HG03108 (cell line): ENCODE data around the gene GPHA2.
A peak's percentile ranks its signal among the peaks of the same experiment; 100 is the strongest.

Experiments used
- ATAC-seq: cut with Tn5 transposase; IDR thresholded peaks from one replicate; pipeline ENCODE4 v1.9.1; 2021; ENCODE audit warnings: moderate library complexity; ENCODE audit not compliant: unreplicated experiment

Gene GPHA2

DNA sequence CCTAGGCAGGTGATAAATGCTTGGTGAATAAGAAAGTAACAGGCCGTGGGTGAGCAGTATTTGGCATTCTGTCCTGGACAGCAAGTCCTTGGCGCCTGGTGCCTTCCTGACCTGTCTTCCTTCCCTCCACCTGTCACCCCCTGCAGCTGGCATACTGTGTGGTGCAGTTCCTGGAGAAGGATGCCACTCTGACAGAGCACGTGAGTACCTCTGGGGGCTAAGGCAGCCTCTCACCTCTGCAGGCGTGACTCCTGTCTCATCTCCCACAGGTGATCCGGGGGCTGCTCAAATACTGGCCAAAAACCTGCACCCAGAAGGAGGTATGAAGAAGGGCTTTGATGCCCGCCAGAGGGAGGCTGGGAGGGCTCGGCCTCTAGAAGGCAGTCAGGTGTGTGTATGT lies 4.4 kb downstream of the GPHA2 start:
- ATAC-seq = no peak

DNA sequence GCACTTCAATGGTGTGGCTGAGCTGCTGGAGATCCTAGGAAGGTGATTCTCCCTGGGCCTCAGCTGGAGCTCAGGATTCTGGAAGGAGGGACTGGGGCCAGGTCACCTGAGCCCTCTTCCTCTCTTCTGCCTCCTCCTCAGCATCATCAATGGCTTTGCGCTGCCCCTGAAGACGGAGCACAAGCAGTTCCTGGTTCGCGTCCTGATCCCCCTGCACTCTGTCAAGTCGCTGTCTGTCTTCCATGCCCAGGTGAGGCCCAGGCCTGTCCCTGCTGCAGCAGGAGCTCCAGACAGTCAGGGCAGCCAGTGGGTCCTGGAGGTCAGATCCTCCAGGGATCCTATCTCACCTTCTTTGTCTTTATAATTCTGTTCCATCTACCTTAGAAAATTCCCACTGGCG lies 5.4 kb downstream of the GPHA2 start:
- ATAC-seq = no peak

DNA sequence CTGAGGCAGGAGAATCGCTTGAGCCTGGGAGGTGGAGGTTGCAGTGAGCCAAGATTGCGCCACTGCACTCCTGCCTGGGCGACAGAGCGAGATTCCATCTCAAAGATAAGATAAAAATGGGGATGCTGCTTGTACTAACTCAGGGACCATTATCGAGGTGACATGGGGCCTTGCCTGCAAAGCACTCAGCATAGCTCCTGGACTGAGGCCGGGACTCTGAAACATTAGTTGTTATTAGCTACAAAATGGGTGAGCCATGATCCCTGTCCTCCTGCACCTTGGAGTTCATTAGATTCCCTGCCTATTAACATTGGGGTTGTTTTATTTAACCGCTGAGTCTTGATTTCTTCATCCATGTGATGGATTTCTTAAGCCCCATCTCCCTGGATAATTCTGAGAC lies 6.1 kb downstream of the GPHA2 start:
- ATAC-seq = no peak

DNA sequence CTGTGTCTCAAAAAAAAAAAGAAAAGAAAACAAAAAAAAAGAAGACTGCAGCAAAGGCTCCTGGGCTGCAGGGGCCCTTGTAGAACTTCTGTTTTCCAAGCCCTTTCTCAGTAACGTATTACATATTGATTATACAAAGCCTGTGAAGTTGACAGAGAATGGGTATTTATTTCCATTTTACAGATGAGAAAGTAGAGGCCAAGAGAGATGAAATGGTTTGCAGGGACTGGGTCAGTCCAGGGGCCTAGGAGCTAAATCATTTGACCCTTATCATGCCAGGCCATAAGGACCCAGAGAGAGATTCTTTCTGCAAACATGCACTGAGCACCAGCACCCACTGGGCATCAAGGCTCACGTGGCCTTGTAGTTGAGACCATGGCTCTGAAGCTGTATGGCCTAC lies 6.7 kb downstream of the GPHA2 start:
- ATAC-seq = no peak

DNA sequence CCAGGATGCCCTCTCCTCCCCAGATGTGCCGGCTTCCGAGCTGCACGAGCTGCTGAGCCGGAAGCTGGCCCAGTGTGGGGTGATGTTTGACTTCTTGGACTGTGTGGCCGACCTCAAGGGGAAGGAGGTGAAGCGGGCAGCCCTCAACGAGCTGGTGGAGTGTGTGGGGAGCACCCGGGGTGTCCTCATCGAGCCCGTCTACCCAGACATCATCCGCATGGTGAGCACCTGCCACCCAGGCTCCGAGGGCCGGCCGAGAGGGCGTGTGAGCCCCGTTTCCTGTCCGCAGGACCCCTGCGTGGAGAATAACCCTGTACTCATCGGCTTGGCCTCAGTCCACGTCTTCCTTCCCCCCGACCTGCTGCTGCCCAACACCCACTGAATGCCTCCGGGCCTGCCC lies 9.0 kb downstream of the GPHA2 start:
- ATAC-seq = no peak

DNA sequence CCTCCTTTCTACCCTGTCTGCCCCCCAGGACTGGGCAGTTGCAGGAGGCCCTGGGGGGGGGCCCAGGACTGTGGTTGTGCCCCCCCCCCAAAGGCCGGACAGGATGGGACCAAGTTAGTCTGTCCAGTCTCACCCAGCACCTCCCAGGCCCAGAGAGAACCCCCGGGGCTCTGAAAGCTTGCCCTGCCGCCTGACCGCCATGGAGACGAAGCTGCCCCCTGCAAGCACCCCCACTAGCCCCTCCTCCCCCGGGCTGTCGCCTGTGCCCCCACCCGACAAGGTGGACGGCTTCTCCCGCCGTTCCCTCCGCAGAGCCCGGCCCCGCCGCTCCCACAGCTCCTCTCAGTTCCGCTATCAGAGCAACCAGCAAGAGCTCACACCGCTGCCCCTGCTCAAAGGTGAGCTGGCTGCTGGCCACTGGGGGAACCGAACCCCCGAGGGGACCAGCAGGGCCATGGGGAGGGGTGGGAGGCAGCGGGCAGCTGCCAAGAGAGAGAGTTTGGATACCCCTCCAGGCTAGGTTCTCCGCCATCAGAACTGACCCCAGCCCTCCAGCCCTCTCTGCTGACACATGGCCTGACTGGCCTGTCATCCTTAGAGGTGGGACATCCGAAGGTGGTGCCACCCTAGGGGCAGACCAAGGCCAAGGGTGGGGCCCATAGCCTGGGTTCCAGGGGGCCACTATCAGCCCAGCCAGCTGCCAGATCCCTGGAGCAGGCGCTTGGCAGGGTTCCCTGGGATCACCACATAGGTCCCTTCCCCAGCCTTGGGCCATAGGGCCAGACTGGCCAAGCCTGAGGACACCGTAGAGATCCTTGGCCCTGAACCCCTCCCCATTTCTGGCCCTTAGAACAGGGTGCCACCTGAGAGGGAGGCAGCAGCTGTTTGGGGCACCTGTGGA lies 9.9 kb downstream of the GPHA2 start:
- no peak for ATAC-seq

DNA sequence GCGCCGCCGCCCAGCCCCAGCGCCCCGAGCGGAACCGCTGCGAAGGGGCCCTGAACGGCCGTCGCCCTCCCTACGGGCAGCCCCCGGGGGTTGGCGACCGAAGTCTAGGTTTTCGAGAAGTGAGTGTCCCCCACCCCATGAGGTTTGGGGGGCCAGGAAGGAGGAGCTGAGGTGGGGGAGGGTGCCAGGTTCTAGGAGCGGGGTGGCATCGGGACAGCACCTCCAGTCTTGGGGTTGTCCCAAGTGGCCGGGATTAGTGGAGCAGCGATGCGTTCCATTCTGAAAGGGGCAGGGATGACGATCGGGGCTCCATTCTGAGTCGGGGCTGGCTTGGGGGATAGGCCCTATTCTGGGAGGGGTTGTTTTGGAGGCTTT lies 10.8 kb downstream of the GPHA2 start:
- ATAC-seq = peak; percentile 3

DNA sequence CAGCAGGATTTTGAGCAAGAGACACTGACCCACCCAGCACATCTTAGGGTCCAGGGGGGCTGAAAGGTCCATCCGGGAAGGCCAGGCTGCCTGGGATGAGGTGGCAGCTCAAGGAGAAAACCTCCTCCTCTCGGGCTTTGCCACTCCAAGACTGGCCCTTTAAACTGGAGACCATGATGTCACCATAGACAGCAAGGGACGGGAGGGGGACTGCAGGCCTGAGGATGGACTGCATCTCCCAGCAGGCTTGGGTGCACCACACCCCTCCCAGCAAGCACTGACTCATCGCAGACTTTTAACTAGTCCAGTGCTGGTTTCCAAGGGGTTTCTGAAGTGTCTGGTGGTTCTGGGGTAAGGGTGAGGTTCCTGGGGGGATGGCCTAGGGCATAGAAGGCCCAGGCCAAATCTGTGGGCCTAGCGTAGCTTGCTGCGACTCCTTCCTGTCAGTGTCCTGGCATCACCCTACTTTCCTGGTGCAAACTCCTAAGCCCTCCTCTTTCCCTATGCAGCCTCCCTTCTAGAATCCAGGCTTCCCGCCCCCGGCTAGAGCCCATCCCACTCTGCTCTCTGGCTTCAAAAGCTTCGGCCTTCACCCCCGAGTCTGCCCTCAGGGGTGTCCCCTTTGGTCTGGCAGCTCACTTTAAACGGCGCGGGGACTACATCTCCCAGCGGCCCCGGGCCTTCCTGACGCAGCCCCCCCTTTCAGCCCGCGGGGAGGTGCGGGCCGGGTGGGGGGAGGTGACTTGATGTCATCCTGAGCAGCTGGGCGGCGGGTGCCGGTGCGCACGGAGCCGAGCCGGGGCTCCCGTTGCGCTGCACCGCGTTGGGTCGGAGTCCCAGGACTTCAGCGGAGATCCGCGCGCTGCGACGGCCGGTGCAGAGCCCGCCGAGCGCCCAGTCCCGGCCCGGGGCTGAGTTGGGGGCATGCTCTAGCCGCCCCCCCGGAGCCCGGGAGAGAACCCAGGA lies 11.5 kb downstream of the GPHA2 start, which contains the start of gene PPP2R5B:
Gene PPP2R5B, plus strand, starts transcription at position 746 of the 966 bp plus-strand sequence. CDS start 1,046 bp downstream, outside the sequence.
- peak; percentile 76 for ATAC-seq

DNA sequence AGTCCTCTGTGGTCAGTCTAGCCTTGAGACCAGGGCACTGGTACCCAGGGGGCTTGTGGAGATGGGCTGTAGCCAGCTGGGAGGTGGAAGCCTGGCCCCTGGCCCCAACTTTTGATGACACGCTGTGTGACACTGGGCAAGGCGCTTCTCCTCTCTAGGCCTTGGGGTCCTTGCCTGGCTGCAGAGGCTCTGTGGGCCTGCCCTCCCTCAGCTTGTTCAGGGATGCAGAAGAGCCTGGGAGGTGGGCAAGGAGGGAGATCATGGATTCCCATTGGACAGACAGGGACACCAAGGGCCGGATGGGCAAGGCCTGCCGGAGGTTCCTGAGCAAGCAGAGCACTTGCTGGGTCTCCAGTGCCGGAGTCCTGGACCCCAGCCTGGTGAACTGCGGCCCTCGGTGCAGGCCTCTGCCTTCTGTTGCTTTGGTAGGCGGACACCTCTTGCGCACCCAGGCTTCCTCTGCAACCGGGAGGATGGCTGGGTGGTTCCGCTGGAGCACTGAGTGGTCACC lies 12.5 kb downstream of the GPHA2 start:
- ATAC-seq = no peak

DNA sequence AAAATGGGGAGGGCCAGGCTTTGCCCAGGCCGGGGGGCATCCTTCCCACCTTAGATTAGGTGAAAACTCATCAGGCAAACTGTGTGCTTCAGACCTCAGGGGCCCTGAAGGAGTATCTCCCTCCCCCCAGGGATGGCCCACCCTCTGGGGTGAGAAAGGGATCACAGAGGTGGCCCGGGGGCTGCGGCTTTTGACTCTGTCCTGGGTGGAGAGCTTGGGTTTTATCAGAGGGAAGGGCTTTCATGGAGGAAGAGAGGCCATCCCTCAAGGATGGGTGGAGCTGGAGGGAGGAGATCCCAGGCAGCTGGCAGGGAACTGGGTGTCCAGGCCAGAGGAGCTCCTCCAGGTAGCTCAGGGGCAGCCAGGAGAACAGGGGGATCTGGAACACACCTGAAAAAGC lies 14.3 kb downstream of the GPHA2 start:
- ATAC-seq = no peak

DNA sequence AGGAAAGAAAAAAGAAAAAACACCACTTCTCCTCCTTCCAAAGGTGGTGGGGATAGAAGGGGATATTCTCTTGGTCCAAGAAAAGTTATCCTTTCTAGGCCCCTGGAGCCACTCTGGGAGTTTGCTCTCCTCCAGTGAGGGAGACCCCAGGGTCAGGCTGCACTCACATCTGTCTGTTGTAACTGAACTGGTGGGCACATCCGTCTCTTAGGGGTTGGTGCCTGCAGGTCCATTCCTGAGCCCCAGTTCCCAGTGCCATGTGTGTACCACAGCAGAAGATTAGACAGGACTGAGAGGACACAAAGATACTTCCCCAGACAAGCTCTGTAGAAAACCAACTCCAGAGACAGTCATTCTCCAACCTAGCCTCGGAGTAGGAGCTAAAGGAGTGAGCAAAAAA lies 15.6 kb downstream of the GPHA2 start:
- no peak for ATAC-seq

DNA sequence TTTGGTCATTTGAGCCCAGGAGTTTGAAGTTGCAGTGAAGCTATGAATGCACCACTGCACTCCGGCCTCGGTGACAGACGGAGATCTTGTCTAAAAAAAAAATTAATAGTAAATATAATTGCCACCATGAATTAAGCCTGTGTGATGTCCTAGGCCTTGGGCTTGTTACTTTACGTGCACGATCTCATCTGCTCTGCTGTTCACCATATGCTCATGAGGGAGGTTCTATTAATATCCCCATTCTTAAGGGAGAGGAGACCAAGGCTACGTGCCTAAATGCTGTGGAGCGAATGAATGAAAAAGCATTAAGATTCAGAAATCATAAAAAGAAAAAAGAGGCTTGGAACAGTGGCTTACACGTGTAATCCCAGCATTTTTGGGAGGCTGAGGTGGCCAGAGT lies 16.1 kb downstream of the GPHA2 start:
- no peak for ATAC-seq

DNA sequence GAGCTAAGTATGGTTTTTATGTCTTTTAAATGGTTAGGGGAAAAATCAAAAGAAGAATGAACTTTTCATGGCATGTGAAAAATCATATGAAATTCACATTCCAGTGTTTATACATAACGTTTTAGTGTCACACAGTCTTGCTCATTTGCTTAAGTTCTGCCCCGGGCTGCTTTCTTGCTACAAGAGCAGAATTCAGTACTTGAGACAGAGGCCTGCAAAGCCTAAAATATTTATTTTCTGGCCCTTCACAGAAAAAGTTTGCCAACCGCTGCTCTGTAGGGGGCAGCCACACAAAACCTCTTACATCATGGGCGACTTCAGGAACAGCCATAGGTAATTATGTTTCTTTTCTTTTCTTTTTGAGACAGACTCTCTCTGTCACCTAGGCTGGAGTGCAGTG lies 17.7 kb downstream of the GPHA2 start:
- no peak for ATAC-seq

DNA sequence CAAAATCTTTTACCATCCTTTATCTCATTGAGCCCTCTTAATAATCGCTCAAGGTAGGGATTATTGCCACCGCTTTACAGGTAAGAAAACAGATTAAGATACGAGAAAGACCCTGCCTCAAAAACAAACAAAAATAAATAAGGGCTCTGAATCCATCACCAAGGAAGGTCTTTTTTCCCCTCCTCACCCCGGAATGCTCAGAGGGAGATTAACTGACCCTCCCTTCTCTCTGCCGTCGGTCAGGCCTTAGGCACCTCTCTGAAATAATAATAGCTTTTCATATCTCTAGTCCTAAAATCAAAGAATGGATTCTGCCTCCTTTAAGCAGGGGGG lies 18.1 kb downstream of the GPHA2 start:
- no peak for ATAC-seq

DNA sequence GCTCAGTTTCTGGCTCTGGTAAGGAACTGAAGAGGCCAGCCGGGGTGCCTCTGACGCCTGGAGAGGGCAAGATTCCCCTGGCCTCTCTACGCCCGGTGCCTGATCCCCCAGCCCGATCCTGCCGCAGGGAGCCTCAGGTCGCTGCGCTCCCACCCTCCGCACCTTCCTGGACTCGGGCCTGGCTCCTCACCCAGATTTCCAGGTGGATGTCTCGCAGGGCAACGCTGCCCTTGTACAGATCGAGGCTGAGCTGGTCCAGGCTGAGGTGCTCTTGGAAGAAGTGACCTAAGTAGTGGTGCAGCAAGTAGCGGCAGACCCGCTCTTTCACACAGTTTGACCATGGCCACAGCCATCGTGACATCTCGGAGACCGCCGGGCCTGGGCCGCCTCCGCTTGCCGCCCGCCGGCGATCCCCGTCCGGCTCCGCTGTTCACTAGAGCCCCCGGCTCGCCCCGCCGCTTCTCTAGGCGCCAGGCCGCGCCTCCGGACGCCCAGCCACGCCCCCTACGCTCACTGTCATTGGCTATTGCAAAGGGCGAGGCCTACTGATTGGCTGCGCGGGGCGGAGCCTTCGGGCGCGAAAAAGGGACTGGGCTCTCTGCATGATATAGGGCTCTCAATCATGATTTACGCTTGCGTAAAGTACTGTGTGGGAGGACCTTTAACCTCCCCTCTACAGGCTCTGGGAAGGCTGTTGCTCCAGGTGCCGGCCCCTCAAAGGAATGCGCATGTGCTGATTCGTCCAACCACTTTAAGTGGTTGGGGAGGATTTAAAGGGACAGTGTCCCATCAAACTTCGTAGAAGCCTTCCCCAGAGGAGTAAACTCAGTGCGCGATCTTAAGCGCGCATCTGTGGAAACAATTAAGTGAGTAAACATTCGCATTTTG lies 18.7 kb downstream of the GPHA2 start, which contains the start of gene ATG2A:
Gene ATG2A, minus strand, starts transcription at position 435 of the 888 bp plus-strand sequence. Its CDS starts 74 bp downstream, at position 361.
- ATAC-seq = peak; percentile 95

DNA sequence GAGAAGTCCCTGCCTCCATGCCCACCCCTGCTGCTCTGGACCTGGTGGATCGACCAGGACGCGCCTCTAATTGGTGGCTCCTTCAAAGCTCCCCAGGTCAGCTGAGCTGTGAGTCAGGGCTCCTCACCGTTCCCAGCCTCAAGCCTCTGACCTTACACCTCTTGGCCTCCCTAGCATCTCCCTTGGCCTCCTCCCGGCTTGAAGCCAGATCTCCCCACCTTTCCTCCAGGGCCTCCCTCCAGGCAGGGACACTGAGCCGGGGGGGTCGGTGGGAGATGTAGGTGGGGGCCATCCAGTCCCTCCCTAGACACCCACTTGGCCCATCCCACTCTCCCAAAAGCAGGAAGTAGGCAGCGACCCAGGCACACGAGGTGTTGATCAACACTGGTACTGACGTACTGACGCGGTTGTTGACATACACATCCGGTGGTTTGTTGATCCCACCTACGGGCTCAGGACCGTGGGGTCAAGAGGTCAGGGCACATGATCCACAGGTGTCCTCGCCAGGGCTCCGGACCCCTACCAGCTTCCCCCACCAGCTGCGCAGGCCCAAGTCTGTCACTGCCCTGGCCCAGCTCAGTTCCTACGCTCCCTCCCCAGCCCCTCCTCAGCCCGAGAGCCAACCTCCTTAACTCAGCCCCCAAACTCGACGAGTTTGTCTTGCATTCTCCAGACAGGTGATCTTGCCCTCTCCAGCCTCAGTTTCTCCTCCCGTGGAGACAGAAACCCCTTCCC lies 19.5 kb downstream of the GPHA2 start:
- no peak for ATAC-seq

DNA sequence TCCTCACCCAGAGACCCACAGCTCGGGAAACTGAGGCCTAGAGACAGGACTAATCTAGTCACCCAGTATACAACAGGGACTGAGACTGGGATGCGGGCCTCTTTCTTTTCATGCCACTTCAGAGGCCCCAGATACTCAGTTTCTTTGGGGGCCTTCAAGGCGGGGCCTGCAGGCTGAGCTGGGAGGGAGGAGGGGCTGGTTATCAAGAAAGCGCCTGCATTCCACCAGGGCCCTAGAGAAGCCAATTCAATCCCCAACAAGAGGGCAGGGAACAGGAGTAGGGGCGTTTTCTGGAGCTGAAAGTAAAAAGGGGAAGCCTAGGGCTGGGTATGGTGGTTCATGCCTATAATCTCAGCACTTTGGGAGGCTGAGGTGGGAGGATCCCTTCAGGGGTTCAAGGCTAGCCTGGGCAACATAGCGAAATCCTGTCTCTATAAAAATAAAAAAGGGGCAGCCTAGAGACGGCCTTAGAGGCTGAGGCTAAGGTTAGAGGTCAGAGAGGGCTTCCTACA lies 20.3 kb downstream of the GPHA2 start:
- ATAC-seq = no peak

DNA sequence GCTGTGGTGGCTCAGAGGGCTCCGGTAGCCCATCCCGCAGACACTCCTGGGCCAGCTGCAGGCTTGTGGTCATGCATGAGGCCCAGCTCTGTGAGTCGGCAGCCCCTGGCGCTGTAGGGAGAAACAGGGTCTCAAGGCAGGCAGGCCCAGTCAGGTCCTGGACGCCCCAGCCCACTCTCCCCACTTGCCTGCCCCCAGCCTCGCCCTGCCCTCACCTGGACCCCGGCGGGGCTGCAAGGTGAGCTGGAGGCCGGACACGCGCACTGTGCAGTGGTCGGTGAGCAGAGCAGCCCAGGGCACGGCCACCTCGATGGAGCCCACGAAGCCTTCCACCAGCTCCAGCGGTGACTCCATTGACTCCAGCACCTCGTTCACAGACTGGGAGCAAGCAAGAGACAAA lies 21.6 kb downstream of the GPHA2 start:
- ATAC-seq = no peak

DNA sequence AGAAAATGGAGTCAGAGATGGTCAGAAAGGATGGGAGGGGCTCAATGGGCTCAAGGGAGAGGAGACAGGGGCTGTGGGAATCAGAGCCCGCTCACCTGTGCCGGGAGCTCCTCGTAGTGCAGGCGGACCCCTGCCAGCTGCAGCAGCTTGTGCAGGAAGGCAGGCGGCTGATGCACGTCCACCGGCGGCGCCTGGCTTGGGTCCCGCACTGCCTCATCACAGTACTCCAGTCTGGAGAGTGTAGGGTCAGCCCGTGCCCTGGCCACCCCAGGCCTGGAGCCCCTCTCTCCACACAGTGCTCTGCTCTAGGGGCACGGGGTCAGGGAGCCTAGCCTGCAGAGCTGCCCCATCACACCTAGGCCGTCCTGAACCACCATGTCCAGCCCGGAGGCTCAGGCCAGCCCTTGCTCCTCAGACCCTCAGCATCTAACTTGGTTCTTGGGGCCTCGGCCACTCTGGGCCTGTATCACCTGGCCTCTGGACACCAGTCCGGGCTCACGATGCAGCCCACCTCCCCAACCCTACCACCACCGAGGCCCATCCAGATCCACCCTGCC lies 22.4 kb downstream of the GPHA2 start:
- no peak for ATAC-seq
